GM10266 (cell line): ENCODE results near the gene SCAMP3.
"Not testable (repeated sequence)": the region's sequence is repeated elsewhere in the genome, so short reads cannot be mapped to it uniquely, and the experiment has no call there.

ENCODE experiments used
- DNase-seq: peaks from one replicate; pipeline ENCODE4 v3.0.0; 2012; ENCODE audit errors: extremely low spot score
- TF ChIP-seq, protein P1 (sequence below): IDR thresholded peaks from 2 replicates; pipeline ENCODE4 v1.5.1; 2012; ENCODE audit warnings: mild to moderate bottlenecking, low read depth; ENCODE audit not compliant: control insufficient read depth, insufficient read depth; ENCODE audit errors: missing control alignments

Gene SCAMP3

DNA sequence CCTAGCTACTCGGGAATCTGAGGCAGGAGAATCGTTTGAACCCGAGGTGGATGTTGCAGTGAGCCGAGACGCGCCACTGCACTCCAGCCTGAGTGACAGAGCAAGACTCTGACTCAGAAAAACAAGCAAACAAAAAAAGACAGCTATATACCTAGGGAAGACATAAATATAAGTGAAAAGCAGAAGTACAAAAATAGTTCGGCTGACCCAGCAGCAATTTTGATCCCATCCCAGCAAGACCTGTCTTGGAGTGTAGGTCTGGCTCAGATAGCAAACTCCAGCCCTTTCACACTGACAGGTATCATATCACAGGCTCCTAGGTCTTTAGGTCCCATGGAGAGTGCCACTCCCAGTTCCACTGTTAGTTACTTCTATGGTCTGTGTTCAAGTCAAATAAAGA lies 39.1 kb downstream of the SCAMP3 start:
- DNase-seq, result no peak
- TF ChIP-seq, protein P1, sequence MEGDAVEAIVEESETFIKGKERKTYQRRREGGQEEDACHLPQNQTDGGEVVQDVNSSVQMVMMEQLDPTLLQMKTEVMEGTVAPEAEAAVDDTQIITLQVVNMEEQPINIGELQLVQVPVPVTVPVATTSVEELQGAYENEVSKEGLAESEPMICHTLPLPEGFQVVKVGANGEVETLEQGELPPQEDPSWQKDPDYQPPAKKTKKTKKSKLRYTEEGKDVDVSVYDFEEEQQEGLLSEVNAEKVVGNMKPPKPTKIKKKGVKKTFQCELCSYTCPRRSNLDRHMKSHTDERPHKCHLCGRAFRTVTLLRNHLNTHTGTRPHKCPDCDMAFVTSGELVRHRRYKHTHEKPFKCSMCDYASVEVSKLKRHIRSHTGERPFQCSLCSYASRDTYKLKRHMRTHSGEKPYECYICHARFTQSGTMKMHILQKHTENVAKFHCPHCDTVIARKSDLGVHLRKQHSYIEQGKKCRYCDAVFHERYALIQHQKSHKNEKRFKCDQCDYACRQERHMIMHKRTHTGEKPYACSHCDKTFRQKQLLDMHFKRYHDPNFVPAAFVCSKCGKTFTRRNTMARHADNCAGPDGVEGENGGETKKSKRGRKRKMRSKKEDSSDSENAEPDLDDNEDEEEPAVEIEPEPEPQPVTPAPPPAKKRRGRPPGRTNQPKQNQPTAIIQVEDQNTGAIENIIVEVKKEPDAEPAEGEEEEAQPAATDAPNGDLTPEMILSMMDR, result no peak

DNA sequence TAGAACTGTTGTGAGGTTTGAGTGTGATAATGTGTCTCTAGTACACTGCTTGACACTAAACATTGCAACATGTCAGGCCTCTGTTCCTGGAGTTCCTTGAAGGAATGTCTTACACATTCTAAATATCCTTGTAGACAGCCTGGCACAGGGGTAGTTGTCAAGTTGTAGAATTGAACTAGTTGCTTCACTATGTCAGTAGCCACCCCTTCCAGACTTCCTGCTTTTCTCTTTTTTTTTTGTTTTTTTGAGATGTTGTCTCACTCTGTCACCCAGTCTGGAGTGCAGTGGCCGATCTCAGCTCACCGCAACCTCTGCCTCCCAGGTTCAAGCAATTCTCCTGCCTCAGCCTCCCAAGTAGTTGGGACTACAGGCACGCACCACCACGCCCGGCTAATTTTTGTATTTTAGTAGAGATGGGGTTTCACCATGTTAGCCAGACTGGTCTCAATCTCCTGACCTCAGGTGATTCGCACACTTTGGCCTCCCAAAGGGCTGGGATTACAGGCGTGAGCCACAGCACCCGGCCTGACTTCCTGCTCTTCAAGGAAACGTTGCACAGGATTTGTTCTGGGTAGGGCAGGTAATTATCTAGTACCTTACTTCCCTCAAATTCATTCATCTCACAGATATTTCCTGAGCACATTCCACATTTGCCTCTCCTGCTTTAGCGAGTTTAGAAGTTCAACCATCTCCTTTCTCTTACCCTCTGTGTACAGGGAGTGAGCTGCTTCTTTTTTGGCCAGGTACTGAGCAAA lies 41.8 kb downstream of the SCAMP3 start:
- DNase-seq, result not testable (repeated sequence)

GRCh38 chr1:155219592-155220031 lies 42.5 kb downstream of the SCAMP3 start:
- TF ChIP-seq, protein P1, result no peak
- DNase-seq, result no peak

DNA sequence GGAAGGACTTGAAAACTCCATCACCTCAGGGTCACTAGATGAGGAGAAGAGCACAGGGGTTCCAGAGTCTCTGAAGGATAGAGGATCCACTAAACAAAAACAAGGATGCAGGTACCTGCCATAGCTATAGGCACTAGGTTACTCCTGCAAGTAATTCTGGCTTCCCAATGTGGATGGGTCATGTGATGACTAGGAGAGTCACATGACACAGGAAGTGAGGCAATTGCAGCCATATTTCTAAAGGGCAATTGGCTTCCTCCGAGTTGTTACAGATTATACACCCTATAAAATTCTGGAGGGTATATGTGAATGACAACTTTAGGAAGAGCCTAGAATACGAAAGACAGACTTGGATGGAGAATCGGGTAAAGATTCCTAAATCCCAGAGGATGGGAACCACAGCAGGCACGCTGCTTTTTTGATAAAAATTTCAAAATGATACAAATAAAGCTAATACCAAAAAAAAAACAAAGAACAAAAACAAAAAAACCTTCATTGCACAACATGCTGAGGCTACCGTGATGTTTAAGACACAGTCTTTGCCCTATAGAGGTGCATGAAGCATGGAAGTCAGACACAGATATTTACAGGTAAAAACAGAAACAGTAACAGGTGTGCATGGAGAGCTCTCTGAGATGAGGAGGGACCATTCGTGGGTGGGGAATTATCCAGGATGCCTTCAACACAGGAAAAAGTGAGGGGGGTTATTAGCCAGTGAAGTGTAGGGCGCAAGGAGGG lies 43.1 kb downstream of the SCAMP3 start:
- TF ChIP-seq, protein P1, result no peak
- DNase-seq, result no peak

DNA sequence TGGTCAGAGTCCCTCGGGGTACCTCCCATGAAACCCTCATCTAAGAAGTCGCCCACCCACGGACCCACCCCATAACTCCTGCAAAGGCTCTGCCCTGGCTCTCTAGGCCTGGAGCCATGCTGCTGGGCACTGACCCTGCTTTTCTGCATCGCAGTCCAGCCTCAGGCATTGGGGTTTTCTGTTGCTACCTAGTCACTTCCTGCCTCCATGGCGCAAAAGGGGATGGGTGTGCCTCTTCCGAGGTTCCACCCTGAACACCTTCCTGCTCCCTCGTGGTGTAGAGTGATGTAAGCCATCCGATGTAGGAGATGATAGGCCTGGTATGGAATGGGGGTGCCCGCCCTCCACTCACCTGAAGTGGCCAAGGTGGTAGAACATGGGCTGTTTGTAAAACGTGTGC lies 47.5 kb downstream of the SCAMP3 start:
- not testable (repeated sequence) for DNase-seq

GRCh38 chr1:155212051-155212440 lies 50.1 kb downstream of the SCAMP3 start:
- not testable (repeated sequence) for DNase-seq

- not testable (repeated sequence) for DNase-seq
Measured at GRCh38 chr1:155211381-155212050, 50.6 kb downstream of the SCAMP3 start.

- TF ChIP-seq, protein P1, result no peak
- DNase-seq, result no peak
Measured at GRCh38 chr1:155210314-155211104, 51.7 kb downstream of the SCAMP3 start.

- TF ChIP-seq, protein P1, result no peak
- DNase-seq, result no peak
Measured at GRCh38 chr1:155209312-155209721, 52.8 kb downstream of the SCAMP3 start.
